Prostate gland (tissue), 2 donors: Measurements from ENCODE around the gene CELA3A.

Source experiments
- CTCF ChIP-seq, 4 experiments: fragments of 200-600 bp in 2 of 4; fragments of 450-650 bp in 2 of 4; sonication (generic) in 2 of 4; IDR thresholded peaks; 1 replicate in 3 of 4; 2 replicates in 1 of 4; pipeline ENCODE4 v1.5.1; 2016 to 2019; ENCODE audit warnings: antibody characterized with exemption in 4 of 4, mild to moderate bottlenecking in 2 of 4, moderate library complexity in 2 of 4
- POLR2A ChIP-seq: fragments of 450-650 bp; IDR thresholded peaks from one replicate; pipeline ENCODE4 v1.6.1; 2016; ENCODE audit warnings: antibody characterized with exemption, mild to moderate bottlenecking

GRCh38 chr1:21956720-21957552, 44.5 kb upstream of the CELA3A start:
- TF ChIP-seq POLR2A: peak; percentile 29
- peak in 1 of 4 experiments; percentile 28 for TF ChIP-seq CTCF (IDR thresholded peaks at IDR 0.05)
